GM19043 (cell line): ENCODE results near the gene TBC1D23.
"Not testable (repeated sequence)": the region's sequence is repeated elsewhere in the genome, so short reads cannot be mapped to it uniquely, and the experiment has no call there.

ENCODE experiments used
- ATAC-seq: cut with Tn5 transposase; IDR thresholded peaks from one replicate; pipeline ENCODE4 v1.9.1; 2021; ENCODE audit warnings: low read depth; ENCODE audit not compliant: unreplicated experiment

Gene TBC1D23

DNA sequence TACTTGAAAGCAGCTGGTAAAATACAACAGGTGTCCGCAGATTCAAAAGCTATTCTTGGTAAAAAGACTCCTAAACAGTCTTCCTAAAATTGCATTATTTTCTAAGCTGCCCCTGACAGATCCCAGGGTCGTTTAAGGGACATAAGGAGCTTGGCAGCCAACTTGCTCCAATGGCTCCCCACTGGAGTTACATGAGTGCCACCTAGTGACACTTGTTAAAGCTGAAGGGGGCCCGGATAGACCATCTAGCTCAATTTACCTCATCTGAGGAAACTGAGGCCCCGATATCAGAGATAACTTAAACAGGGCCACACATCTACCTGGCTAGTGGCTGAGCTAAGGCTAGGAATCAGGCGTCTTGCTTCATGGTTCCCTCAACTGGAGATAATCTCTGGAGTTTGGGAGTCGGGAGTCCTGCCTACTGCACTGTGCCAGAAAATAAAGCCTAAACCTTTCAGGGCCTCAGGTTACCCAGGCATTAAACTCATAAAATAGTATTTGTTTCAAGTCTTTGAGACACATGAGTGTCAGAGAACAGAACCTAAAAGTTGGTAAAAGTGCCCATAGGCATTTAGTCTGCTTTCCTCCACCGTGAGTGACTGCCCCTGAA lies 6.5 kb upstream of the TBC1D23 start:
- peak; percentile 71 for ATAC-seq

DNA sequence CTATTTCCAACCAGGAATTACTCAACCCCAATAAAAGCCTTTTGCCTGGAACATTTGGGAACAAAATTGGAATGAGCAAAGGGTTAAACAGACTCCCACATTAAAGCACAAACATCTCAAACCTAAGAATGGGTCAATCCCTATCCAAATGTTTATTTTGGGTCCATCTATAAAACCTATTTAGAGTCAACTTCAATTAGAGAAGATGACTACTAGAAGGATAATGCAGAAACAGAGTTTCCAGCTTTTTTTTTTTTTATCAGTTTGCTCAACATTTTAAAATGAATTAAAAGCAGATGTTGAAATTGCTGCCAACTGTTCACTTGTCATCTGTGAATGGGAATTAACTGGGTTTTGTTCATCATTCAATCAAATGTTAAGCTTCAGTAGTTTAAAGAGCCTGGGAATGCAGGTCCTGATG lies 4.1 kb upstream of the TBC1D23 start:
- no peak for ATAC-seq

DNA sequence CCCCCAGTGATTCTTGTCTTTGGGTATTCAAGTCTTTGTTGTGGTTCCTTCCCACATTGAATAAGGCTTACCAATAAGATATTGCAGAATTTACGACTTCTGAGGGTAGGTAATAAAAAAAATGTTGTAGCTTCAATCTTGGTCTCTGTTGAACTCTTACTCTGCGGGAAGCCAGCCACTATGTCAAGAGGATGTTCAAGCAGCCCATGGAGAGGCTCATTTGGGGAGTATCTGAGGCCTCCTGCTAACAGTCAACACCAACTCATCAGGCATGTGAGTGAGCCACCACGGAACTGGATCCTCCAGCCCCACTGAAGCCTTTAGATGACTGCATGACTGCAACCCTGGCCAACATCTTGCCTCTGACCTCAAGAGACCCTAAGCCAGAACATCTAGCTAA lies 3.2 kb upstream of the TBC1D23 start:
- no peak for ATAC-seq

GRCh38 chr3:100260081-100260684 lies 609 bp upstream of the TBC1D23 start:
- no peak for ATAC-seq

- no peak for ATAC-seq
Observed at GRCh38 chr3:100261485-100261903, 702 bp downstream of the TBC1D23 start.

GRCh38 chr3:100262925-100263324 lies 2.1 kb downstream of the TBC1D23 start:
- ATAC-seq: not testable (repeated sequence)

- no peak for ATAC-seq
Observed at GRCh38 chr3:100263583-100263982, 2.8 kb downstream of the TBC1D23 start.

DNA sequence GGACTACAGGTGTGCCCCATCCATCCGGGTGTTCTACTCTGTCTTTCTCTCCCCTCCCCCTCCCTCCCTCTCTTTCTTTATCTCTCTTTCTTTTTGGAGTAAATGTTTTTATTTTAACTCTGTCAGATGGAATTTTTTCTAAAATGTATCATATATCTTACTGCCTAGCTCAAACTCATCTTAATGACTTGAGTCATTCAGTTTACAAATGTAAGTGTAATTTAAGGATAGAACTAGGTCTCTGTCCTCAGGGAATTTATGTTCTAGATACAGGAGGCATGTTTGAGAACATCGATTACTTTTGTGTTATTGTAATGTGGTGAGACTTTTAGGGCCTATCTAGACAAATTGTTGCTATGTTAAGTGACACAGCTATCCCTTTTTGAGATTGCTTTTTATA lies 3.5 kb downstream of the TBC1D23 start:
- no peak for ATAC-seq

- no peak for ATAC-seq
Observed at GRCh38 chr3:100265016-100265415, 4.2 kb downstream of the TBC1D23 start.

GRCh38 chr3:100266531-100266930 lies 5.7 kb downstream of the TBC1D23 start:
- ATAC-seq: no peak

GRCh38 chr3:100268156-100268555 lies 7.4 kb downstream of the TBC1D23 start:
- no peak for ATAC-seq

DNA sequence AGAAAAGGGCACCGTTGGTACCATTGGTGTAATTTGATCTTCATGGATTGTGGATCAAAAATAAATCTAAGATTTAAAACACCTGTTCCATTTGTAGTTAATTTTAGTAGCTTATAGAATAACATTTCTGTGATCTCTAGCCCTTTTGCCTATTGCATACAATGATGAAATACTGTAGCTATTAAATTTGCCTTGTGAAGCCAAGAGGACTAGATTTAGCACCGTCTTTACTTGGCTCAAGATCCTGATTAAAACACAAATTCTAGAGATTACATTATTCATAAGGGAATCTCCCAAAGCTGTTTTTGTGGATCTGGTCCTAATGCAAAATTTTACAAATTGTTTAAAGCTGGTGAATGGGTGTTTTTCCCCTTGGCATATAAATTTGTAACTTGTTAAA lies 8.2 kb downstream of the TBC1D23 start:
- ATAC-seq: no peak

- no peak for ATAC-seq
Observed at GRCh38 chr3:100269410-100270214, 8.8 kb downstream of the TBC1D23 start.

DNA sequence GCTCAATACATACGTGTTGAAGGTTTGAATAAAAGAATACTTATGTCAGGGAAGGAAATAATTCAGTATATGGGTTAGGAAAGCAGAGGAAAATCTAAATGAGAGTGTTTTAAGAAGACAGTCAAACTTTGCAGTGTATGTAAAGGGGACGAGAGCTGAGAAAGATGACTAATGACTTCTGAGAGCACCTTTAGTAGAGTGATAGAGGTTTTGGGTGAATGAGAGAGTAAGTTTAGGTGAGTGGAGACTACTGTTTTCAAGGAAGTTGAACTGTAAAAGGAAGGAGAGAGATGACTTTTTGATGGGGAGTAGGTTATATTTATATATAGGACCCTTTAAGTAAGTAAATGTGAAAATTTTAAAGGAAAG lies 9.4 kb downstream of the TBC1D23 start:
- no peak for ATAC-seq

- ATAC-seq: no peak
Observed at GRCh38 chr3:100271522-100271921, 10.7 kb downstream of the TBC1D23 start.

DNA sequence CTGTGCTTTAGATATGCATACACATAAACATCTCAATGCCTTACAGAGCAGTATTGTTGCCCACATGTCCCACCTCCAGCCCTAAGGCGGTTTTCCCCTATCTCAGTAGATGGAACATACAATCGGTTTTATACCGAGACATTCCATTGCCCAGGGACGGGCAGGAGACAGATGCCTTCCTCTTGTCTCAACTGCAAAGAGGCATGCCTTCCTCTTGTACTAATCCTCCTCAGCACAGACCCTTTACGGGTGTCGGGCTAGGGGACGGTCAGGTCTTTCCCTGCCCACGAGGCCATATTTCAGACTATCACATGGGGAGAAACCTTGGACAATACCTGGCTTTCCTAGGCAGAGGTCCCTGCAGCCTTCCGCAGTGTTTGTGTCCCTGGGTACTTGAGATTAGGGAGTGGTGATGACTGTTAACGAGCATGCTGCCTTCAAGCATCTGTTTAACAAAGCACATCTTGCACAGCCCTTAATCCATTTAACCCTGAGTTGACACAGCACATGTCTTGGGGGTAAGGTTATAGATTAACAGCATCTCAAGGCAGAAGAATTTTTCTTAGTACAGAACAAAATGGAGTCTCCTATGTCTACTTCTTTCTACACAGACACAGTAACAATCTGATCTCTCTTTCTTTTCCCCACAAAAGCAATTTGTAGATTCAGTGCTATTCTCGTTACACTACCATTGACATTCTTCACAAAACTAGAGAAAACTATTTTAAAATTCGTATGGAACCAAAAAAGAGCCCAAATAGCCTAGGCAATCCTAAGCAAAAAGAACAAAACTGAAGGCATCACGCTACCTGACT lies 12.2 kb downstream of the TBC1D23 start:
- ATAC-seq: not testable (repeated sequence)

GRCh38 chr3:100274361-100274760 lies 13.6 kb downstream of the TBC1D23 start:
- ATAC-seq: no peak

- no peak for ATAC-seq
Observed at GRCh38 chr3:100277255-100277800, 16.5 kb downstream of the TBC1D23 start.

DNA sequence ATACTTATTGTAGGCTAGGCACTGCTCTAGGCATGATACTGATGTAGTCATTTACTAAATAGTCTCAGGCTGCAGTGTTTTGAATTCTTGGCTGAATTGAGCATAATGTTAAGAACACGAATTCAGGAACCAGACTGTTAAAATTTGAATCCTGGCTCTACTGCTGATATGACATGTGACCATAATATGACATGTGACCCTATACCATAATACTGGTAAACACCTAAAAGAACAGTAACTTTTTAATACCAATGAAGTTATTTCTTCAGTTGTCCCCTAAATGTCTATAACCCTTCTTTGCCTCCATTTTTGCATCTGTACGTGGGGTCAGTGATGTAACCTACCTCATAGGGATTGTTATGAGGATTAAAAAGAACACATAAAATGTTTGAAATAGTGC lies 18.1 kb downstream of the TBC1D23 start:
- no peak for ATAC-seq

DNA sequence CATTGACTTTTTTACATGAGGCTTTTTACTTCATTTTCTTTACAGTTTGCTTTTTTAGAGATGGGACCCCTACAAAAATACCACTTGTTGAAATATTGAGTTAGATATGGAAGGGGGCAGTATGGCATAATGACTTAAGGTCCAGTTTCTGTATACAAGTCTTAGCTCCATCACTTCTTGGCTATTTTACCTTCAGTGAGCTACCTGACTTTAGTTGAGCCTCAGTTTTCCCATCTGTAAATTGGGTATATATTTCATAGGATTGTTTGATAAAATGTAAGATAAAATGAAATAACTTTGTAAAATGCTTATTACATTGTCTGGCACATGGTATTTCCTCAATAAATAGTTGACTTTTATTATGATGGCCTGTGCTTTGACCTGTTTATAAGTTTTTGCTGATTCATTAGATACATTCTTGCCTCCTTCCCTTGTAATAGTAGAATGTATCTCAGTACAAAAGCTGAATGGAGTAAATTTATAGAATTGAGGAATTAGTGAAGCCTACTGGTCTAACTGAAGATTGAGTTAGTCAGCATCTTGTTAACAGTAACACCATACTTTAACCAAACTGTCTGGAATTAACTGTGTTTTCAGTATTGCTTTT lies 27.6 kb downstream of the TBC1D23 start:
- ATAC-seq: no peak
